Fibroblast of pulmonary artery (primary cell): ENCODE data around the gene CNTNAP2.

Source experiments
- DNase-seq: peaks from one replicate; pipeline ENCODE4 v3.0.0-alpha.2; 2010; ENCODE audit warnings: low read depth
- H3K4me3 ChIP-seq: replicated peaks from 2 replicates; pipeline ENCODE4 v1.5.1; 2011; ENCODE audit warnings: low read depth, mild to moderate bottlenecking, control low read depth, low read length, moderate library complexity
- TF ChIP-seq, protein P1 (sequence below): IDR thresholded peaks from 2 replicates; pipeline ENCODE4 v1.5.1; 2011; ENCODE audit warnings: mild to moderate bottlenecking, control low read depth, low read length, inconsistent platforms; ENCODE audit errors: missing control alignments

CNTNAP2 gene

DNA sequence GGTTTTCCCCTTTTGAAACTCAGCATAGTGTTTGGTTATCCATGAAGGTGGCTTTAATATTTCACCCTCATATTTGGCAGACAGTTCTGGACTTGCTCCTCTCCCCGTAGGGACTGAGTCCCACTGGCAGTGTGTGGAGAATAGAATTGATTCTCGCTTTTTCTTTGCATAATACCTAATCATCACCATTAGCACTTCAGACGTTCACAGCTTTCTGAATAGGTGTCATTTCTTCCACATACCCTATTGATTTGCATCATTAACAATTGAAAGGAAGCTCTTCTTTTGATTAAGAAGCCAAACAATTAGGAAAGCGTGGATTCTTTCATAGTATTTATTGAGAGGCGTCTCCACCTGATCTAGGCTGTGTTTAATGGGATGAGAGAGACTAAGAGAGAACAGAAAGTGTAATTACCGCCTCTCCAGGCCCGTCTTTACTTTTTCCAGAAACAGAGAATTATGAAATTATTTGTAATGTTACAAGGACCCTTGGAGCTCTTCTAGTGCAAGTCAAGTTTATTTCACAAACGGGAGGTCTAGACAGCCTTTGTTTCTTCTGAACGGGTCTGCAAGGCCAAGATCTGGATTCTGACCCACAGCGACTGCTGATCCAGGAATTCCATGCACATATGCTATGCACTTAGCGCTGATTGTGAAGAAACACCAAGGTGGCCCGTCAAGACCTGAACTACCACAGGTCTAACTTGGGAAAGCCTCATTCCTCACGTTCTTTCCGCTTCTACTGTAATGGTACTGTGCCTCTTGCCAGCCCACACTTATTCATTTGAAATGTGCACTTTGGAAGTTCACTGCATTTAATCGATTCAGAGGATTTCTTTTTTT, 2224.1 kb downstream of the CNTNAP2 start:
- DNase-seq = no peak
- TF ChIP-seq, protein P1, sequence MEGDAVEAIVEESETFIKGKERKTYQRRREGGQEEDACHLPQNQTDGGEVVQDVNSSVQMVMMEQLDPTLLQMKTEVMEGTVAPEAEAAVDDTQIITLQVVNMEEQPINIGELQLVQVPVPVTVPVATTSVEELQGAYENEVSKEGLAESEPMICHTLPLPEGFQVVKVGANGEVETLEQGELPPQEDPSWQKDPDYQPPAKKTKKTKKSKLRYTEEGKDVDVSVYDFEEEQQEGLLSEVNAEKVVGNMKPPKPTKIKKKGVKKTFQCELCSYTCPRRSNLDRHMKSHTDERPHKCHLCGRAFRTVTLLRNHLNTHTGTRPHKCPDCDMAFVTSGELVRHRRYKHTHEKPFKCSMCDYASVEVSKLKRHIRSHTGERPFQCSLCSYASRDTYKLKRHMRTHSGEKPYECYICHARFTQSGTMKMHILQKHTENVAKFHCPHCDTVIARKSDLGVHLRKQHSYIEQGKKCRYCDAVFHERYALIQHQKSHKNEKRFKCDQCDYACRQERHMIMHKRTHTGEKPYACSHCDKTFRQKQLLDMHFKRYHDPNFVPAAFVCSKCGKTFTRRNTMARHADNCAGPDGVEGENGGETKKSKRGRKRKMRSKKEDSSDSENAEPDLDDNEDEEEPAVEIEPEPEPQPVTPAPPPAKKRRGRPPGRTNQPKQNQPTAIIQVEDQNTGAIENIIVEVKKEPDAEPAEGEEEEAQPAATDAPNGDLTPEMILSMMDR = no peak

DNA sequence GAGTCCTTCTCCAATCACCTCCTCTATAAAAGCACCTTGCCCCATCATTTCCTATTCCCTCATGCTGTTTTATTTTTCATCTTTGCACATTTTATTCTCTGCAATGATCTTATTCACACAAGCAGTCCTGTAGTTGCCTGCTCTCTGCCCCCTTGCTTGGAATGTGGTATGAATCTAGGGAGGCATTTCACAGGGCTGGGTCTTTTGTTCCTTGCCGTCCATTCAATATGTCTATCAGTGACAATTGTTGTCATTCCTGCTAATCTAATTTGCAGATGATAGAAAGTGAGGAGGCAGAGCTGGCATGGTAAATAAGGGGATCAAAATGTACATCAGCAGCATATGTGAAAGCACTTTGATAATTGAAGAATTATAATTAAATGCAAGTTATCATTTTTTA, 2227.8 kb downstream of the CNTNAP2 start:
- TF ChIP-seq, protein P1 = no peak
- DNase-seq = no peak
- no peak overlapping the region for H3K4me3 ChIP-seq

More for the DNA sequence above, 2224.1 kb downstream of the CNTNAP2 start:
- H3K4me3 ChIP-seq = no peak overlapping the region

DNA sequence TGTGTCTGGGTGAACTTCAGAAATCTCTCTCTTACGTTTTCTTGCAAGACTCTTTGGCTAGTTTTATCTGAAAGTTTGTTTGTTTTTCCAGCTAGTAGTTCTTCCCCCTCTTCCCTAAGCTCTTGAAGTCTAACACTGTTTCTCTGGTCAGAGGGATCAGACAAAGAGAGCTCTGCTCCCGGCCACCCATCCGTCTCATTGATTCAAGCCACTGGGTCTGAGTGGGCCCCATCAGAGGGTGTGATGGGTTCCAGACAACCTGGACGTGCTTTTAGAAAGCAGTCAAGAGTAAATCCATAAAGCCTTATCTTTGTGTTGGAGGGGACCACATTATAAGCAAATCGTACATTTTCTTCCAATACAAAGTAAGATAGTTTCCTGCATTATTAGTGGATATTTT, 2231.4 kb downstream of the CNTNAP2 start:
- no peak for DNase-seq
- H3K4me3 ChIP-seq = no peak overlapping the region
- TF ChIP-seq, protein P1 = no peak

DNA sequence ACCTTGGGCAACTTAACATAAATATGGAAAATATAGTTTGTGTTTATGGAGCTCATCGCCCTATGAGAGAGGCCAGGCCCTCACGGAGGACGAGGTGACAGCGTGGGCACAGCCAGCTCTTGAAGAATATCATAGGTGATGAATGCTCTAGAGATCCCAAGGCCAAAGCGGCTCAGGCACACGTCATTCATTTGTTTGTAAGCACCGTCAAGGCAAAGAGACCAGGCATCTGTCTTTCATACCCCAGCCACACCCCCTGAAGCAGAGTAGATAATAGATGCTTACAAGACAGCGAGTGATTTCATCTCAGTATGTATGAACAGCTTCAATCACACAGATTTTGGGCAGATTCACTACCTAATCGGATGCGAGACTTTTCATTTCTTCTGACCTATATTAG, 2231.9 kb downstream of the CNTNAP2 start:
- H3K4me3 ChIP-seq = no peak overlapping the region
- TF ChIP-seq, protein P1 = no peak
- DNase-seq = no peak

DNA sequence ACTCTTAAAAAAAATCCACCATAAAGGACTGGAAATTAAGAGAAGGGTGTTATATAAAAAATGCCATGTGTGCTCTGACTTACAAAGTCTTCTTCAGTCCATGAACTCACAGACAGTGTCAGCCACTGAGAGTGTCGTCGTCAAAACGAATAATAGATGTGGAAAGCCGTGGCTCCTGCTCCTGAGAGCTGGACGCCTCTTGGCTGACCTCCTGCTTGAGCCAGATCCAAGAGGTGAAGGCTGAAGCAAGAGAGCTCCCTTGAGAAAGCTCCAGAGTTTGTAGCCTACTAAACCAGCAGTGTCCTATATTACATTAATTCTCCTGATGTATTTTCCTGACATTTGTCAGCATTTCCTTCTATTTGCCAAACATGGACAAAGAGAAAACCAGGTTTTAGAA, 2239.7 kb downstream of the CNTNAP2 start:
- DNase-seq = no peak
- TF ChIP-seq, protein P1 = no peak
- H3K4me3 ChIP-seq = no peak overlapping the region

DNA sequence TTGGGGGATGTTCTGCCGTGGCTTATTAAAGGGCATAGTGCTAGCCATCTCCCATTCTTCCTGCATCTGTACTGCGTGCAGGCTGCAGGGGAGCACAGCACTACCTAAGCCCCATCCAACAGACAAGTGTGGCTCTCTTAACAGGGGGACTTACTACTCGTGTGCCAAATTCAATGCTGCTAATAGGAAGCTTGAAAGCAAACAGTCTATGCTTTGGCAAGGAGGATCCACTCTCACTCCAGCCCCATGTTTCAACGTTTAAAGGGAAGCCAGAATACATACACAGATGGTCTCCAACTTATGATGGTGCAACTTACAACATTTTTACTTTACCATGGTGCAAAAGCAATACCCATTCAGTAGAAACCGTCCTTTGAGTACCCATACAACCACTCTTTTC, 2245.9 kb downstream of the CNTNAP2 start:
- no peak overlapping the region for H3K4me3 ChIP-seq
- no peak for DNase-seq
- TF ChIP-seq, protein P1 = no peak
